ENCODE data around the gene CD276.

DNA sequence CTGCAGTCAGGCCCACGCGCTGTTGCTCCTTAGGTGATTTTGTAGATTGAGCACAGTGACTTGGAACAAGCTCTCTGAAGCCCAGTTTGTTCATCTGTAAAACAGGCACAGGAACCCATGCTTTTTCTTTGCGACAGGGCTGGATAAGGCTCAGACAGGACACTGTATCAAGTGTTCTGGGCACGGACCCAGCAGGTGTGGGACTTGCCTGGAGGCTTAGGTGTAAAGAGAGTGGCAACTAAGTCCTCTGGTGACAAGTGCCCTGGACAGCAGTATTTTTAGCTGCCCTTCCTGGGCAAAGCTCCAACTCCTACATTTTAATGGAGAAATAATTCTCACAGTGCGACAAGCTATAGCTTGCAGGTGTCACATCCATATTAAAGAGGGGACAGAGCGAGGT, 32.2 kb downstream of the CD276 start:
- no peak for TF ChIP-seq POLR2A (IDR thresholded peaks at IDR 0.05)
- TF ChIP-seq, protein P1, sequence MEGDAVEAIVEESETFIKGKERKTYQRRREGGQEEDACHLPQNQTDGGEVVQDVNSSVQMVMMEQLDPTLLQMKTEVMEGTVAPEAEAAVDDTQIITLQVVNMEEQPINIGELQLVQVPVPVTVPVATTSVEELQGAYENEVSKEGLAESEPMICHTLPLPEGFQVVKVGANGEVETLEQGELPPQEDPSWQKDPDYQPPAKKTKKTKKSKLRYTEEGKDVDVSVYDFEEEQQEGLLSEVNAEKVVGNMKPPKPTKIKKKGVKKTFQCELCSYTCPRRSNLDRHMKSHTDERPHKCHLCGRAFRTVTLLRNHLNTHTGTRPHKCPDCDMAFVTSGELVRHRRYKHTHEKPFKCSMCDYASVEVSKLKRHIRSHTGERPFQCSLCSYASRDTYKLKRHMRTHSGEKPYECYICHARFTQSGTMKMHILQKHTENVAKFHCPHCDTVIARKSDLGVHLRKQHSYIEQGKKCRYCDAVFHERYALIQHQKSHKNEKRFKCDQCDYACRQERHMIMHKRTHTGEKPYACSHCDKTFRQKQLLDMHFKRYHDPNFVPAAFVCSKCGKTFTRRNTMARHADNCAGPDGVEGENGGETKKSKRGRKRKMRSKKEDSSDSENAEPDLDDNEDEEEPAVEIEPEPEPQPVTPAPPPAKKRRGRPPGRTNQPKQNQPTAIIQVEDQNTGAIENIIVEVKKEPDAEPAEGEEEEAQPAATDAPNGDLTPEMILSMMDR (IDR thresholded peaks at IDR 0.05) = no peak
